ENCODE results near the gene RAB7A. TPM values are rescaled to one million over a fixed set of nuclear protein-coding genes. Genes with fewer than 3 reads are reported as not detected.

The RAB7A gene
- total RNA-seq, 1 donor from 2014 or later: 155 TPM

- peaks cover 23% of the 10 kb centered on the region for H3K4me1 Mint-ChIP-seq (ENCODE audit: unreplicated experiment)
- H3K27me3 Mint-ChIP-seq (ENCODE audit: unreplicated experiment): no peaks in the 10 kb centered on the region
- no peaks in the 10 kb centered on the region for H3K9me3 Mint-ChIP-seq (ENCODE audit: unreplicated experiment)
- H3K36me3 Mint-ChIP-seq (ENCODE audit: low read depth, unreplicated experiment): peaks cover 4% of the 10 kb centered on the region
- TF ChIP-seq CTCF (IDR thresholded peaks at IDR 0.05; ENCODE audit: unreplicated experiment): no peak
- H3K4me3 Mint-ChIP-seq (ENCODE audit: unreplicated experiment): no peak overlapping the region
- H3K27ac Mint-ChIP-seq (ENCODE audit: unreplicated experiment): no peak overlapping the region
- no peak for DNase-seq (ENCODE audit: low spot score)
These were observed 56.5 kb downstream of the RAB7A start for GRCh38 chr3:128782282-128783146.

GRCh38 chr3:128783774-128784173 is 57.8 kb downstream of the RAB7A start:
- no peak overlapping the region for H3K4me3 Mint-ChIP-seq (ENCODE audit: unreplicated experiment)
- H3K4me1 Mint-ChIP-seq (ENCODE audit: unreplicated experiment): peaks cover 23% of the 10 kb centered on the region
- H3K27ac Mint-ChIP-seq (ENCODE audit: unreplicated experiment): no peak overlapping the region
- TF ChIP-seq CTCF (IDR thresholded peaks at IDR 0.05; ENCODE audit: unreplicated experiment): no peak
- H3K36me3 Mint-ChIP-seq (ENCODE audit: low read depth, unreplicated experiment): peaks cover 4% of the 10 kb centered on the region
- DNase-seq (ENCODE audit: low spot score): no peak
- no peaks in the 10 kb centered on the region for H3K9me3 Mint-ChIP-seq (ENCODE audit: unreplicated experiment)
- H3K27me3 Mint-ChIP-seq (ENCODE audit: unreplicated experiment): no peaks in the 10 kb centered on the region

GRCh38 chr3:128784232-128784631 is 58.2 kb downstream of the RAB7A start:
- no peak overlapping the region for H3K27ac Mint-ChIP-seq (ENCODE audit: unreplicated experiment)
- H3K4me1 Mint-ChIP-seq (ENCODE audit: unreplicated experiment): peaks cover 23% of the 10 kb centered on the region
- H3K9me3 Mint-ChIP-seq (ENCODE audit: unreplicated experiment): no peaks in the 10 kb centered on the region
- DNase-seq (ENCODE audit: low spot score): peak; percentile 63
- H3K4me3 Mint-ChIP-seq (ENCODE audit: unreplicated experiment): no peak overlapping the region
- peak; percentile 11 for TF ChIP-seq CTCF (IDR thresholded peaks at IDR 0.05; ENCODE audit: unreplicated experiment)
- no peaks in the 10 kb centered on the region for H3K27me3 Mint-ChIP-seq (ENCODE audit: unreplicated experiment)
- peaks cover 4% of the 10 kb centered on the region for H3K36me3 Mint-ChIP-seq (ENCODE audit: low read depth, unreplicated experiment)

GRCh38 chr3:128784843-128785242 is 58.9 kb downstream of the RAB7A start:
- Mint-ChIP-seq H3K27me3 (ENCODE audit: unreplicated experiment) (no peaks in the 10 kb centered on the region), H3K9me3 (ENCODE audit: unreplicated experiment) (no peaks in the 10 kb centered on the region), H3K36me3 (ENCODE audit: low read depth, unreplicated experiment) (peaks cover 1% of the 10 kb centered on the region), H3K27ac (ENCODE audit: unreplicated experiment) (no peak overlapping the region), H3K4me3 (ENCODE audit: unreplicated experiment) (no peak overlapping the region), H3K4me1 (ENCODE audit: unreplicated experiment) (peaks cover 20% of the 10 kb centered on the region)
- no peak for DNase-seq (ENCODE audit: low spot score)
- TF ChIP-seq CTCF (IDR thresholded peaks at IDR 0.05; ENCODE audit: unreplicated experiment): no peak

- no peaks in the 10 kb centered on the region for H3K27me3 Mint-ChIP-seq (ENCODE audit: unreplicated experiment)
- no peak overlapping the region for H3K27ac Mint-ChIP-seq (ENCODE audit: unreplicated experiment)
- H3K4me1 Mint-ChIP-seq (ENCODE audit: unreplicated experiment): peaks cover 20% of the 10 kb centered on the region
- no peak for TF ChIP-seq CTCF (IDR thresholded peaks at IDR 0.05; ENCODE audit: unreplicated experiment)
- DNase-seq (ENCODE audit: low spot score): no peak
- no peak overlapping the region for H3K4me3 Mint-ChIP-seq (ENCODE audit: unreplicated experiment)
- H3K9me3 Mint-ChIP-seq (ENCODE audit: unreplicated experiment): no peaks in the 10 kb centered on the region
- no peaks in the 10 kb centered on the region for H3K36me3 Mint-ChIP-seq (ENCODE audit: low read depth, unreplicated experiment)
These were observed 60.5 kb downstream of the RAB7A start for GRCh38 chr3:128786434-128787020.

Data from endothelial cell (in vitro differentiated cells).